ENCODE results near the gene ADAD2.

The ADAD2 gene

GRCh38 chr16:84234321-84235241 is 43.6 kb downstream of the ADAD2 start:
- no peaks in the 10 kb centered on the region for H3K9me3 ChIP-seq (ENCODE audit: control insufficient read depth, low read length)
- H3K27me3 ChIP-seq (ENCODE audit: control insufficient read depth, insufficient read depth, low read length), result peaks cover 4% of the 10 kb centered on the region
- H3K4me1 ChIP-seq (ENCODE audit: control insufficient read depth, insufficient read depth, low read length), result no peaks in the 10 kb centered on the region
- no peak overlapping the region for H3K9ac ChIP-seq (ENCODE audit: low read length)
- H3K4me3 ChIP-seq (ENCODE audit: low read length), result no peak overlapping the region
- H3K36me3 ChIP-seq (ENCODE audit: control insufficient read depth, insufficient read depth, low read length), result no peaks in the 10 kb centered on the region

GRCh38 chr16:84236671-84237070 is 45.7 kb downstream of the ADAD2 start:
- Histone ChIP-seq H3K9me3 (ENCODE audit: control insufficient read depth, low read length) (no peaks in the 10 kb centered on the region), H3K4me3 (ENCODE audit: low read length) (no peak overlapping the region), H3K27me3 (ENCODE audit: control insufficient read depth, insufficient read depth, low read length) (peaks cover 14% of the 10 kb centered on the region), H3K4me1 (ENCODE audit: control insufficient read depth, insufficient read depth, low read length) (no peaks in the 10 kb centered on the region), H3K9ac (ENCODE audit: low read length) (no peak overlapping the region), H3K36me3 (ENCODE audit: control insufficient read depth, insufficient read depth, low read length) (no peaks in the 10 kb centered on the region)

DNA sequence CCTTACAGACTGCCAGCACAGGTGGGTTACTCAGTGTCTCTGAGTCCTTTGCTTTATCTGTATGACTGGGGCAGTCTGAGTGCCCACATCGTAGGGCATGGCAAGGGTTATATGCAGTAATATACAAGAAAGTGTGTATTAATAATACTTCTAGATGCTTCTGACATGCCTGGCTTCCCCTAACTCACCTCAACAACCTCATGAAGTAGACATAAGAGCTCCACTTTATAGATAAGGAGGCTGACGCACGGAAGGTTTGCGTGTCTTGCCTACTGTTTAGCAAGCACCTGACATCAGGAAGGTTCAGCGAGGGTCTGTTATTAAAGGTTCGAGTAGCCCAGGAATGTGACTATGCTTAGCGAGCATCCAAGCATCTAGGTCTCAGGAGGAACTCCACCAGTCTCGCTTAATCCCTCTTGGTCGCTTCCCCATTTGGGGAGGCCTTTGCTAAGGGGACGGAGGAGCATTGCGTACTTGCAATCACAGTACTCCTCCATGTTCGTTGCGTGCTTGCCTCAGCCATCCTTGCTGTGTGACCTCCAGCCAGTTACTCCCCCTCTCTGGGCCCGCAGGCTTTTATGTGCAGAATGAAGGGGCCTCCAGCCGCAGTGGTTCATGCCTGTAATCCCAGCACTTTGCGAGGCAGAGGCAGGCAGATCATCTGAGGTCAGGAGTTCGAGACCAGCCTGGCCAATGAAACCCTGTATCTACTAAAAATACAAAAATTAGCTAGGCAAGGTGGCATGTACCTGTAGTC is 47.2 kb downstream of the ADAD2 start:
- Histone ChIP-seq H3K4me1 (ENCODE audit: control insufficient read depth, insufficient read depth, low read length) (no peaks in the 10 kb centered on the region), H3K27me3 (ENCODE audit: control insufficient read depth, insufficient read depth, low read length) (peaks cover 22% of the 10 kb centered on the region), H3K36me3 (ENCODE audit: control insufficient read depth, insufficient read depth, low read length) (no peaks in the 10 kb centered on the region), H3K9ac (ENCODE audit: low read length) (no peak overlapping the region), H3K9me3 (ENCODE audit: control insufficient read depth, low read length) (no peaks in the 10 kb centered on the region), H3K4me3 (ENCODE audit: low read length) (no peak overlapping the region)

DNA sequence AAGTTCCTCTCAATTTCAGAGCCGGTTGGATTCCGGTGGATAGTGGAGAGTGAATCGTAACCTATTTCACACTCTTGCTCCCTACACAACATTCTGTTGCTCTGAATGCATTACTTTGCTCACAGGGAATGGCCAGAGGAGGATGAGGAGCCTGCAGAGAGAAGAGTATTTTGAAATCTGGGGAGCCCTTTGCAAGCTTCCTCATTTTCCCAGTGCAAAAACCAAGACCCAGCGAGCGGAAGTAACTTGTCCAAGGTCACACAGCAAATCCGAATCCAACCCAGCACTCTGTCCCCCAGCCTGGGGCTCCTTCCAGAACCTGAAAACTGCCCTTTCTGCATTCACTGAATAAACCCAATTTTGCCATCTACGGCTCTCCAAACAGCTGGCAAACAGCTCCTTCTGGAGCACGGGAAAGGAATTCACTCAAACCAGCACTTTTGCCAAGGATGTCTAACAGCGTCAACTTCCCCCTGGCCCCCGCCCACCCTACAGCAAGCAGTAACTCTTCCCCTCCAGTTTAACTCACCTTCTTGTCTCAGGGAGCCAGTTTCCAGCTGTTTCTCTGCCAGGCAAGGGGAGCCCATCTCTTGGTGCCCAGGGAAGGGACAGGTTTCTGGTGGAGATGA is 48.3 kb downstream of the ADAD2 start:
- no peaks in the 10 kb centered on the region for H3K4me1 ChIP-seq (ENCODE audit: control insufficient read depth, insufficient read depth, low read length)
- H3K9me3 ChIP-seq (ENCODE audit: control insufficient read depth, low read length), result no peaks in the 10 kb centered on the region
- H3K36me3 ChIP-seq (ENCODE audit: control insufficient read depth, insufficient read depth, low read length), result no peaks in the 10 kb centered on the region
- no peak overlapping the region for H3K4me3 ChIP-seq (ENCODE audit: low read length)
- no peak overlapping the region for H3K9ac ChIP-seq (ENCODE audit: low read length)
- peaks cover 22% of the 10 kb centered on the region for H3K27me3 ChIP-seq (ENCODE audit: control insufficient read depth, insufficient read depth, low read length)

DNA sequence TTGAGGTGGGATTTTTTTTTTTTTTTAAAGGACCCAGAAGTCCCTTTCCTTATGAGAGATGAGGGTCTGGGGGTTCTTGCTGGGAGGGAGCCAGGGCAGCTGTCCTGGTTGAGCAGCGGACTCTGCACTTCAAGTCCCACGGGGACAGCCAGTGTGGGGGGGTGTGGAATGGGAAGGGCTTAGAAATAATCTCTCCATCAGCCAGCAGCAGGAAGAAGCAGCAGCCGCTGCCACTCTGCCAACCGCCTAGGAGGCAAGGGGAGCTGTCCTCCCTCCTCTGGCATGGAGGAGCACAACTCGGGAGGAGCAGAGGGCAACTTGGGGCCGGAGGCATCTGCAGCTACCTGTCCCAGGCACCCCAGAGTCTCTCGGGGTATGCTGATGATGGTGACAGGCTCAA is 49.0 kb downstream of the ADAD2 start, which contains the start of gene KCNG4:
TSS of gene KCNG4 (minus strand) at position 104 of the 400 bp plus-strand sequence. CDS start 2,527 bp downstream, outside the sequence.
- no peak within 1 kb of the TSS for H3K9ac ChIP-seq (ENCODE audit: low read length)
- H3K36me3 ChIP-seq (ENCODE audit: control insufficient read depth, insufficient read depth, low read length), result no peaks in the 10 kb centered on the region
- no peak within 1 kb of the TSS for H3K4me3 ChIP-seq (ENCODE audit: low read length)
- H3K27me3 ChIP-seq (ENCODE audit: control insufficient read depth, insufficient read depth, low read length), result peaks cover 22% of the 10 kb centered on the region
- H3K9me3 ChIP-seq (ENCODE audit: control insufficient read depth, low read length), result no peaks in the 10 kb centered on the region
- H3K4me1 ChIP-seq (ENCODE audit: control insufficient read depth, insufficient read depth, low read length), result no peaks in the 10 kb centered on the region

GRCh38 chr16:84240455-84240854 is 49.5 kb downstream of the ADAD2 start:
- H3K36me3 ChIP-seq (ENCODE audit: control insufficient read depth, insufficient read depth, low read length), result no peaks in the 10 kb centered on the region
- no peak overlapping the region for H3K9ac ChIP-seq (ENCODE audit: low read length)
- H3K4me3 ChIP-seq (ENCODE audit: low read length), result no peak overlapping the region
- no peaks in the 10 kb centered on the region for H3K9me3 ChIP-seq (ENCODE audit: control insufficient read depth, low read length)
- peaks cover 22% of the 10 kb centered on the region for H3K27me3 ChIP-seq (ENCODE audit: control insufficient read depth, insufficient read depth, low read length)
- H3K4me1 ChIP-seq (ENCODE audit: control insufficient read depth, insufficient read depth, low read length), result no peaks in the 10 kb centered on the region

- H3K36me3 ChIP-seq (ENCODE audit: control insufficient read depth, insufficient read depth, low read length), result no peaks in the 10 kb centered on the region
- no peak overlapping the region for H3K4me3 ChIP-seq (ENCODE audit: low read length)
These were observed 50.8 kb downstream of the ADAD2 start for GRCh38 chr16:84241778-84242177.

DNA sequence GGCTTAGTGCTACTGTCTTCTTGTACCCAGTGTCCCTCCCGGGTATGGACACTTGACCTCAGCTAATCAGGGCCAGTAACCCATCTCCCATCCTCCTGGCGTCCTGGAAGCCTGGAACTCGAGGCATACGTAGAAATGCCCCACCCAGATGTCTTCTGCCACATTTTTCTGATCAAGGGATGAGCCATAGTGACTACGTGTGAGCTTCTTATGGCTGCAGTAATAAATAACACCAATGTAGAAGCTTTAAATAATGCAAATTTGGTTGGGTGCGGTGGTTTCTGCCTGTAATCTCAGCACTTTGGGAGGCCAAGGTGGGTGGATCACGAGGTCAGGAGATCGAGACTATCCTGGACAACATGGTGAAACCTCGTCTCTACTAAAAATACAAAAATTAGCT is 51.9 kb downstream of the ADAD2 start:
- peaks cover 22% of the 10 kb centered on the region for H3K27me3 ChIP-seq (ENCODE audit: control insufficient read depth, insufficient read depth, low read length)
- no peak overlapping the region for H3K9ac ChIP-seq (ENCODE audit: low read length)
- H3K9me3 ChIP-seq (ENCODE audit: control insufficient read depth, low read length), result no peaks in the 10 kb centered on the region
- no peak overlapping the region for H3K4me3 ChIP-seq (ENCODE audit: low read length)
- H3K4me1 ChIP-seq (ENCODE audit: control insufficient read depth, insufficient read depth, low read length), result no peaks in the 10 kb centered on the region
- H3K36me3 ChIP-seq (ENCODE audit: control insufficient read depth, insufficient read depth, low read length), result no peaks in the 10 kb centered on the region

More at GRCh38 chr16:84241778-84242177, 50.8 kb downstream of the ADAD2 start:
- Histone ChIP-seq H3K9ac (ENCODE audit: low read length) (no peak overlapping the region), H3K9me3 (ENCODE audit: control insufficient read depth, low read length) (no peaks in the 10 kb centered on the region), H3K27me3 (ENCODE audit: control insufficient read depth, insufficient read depth, low read length) (peaks cover 22% of the 10 kb centered on the region), H3K4me1 (ENCODE audit: control insufficient read depth, insufficient read depth, low read length) (no peaks in the 10 kb centered on the region)

DNA sequence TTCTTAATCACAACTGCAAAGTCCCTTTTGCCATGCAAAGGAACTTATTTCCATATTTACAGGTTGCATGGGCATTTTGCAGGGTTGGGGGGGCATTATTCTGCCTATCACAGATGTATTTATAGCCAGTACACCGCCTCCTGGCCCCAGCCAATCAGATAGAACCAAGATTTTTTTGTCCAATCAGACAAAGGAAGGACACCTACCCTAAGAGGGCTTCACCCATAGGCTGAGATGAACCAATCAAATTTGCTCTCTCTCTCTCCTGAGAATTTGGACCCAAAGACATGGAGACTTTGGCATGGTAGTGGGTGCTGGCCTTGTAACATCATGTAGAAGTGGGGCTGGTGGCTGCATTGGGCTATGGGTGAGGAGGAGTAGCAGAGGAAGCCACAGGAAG is 52.8 kb downstream of the ADAD2 start:
- Histone ChIP-seq H3K27me3 (ENCODE audit: control insufficient read depth, insufficient read depth, low read length) (peaks cover 22% of the 10 kb centered on the region), H3K36me3 (ENCODE audit: control insufficient read depth, insufficient read depth, low read length) (no peaks in the 10 kb centered on the region), H3K9me3 (ENCODE audit: control insufficient read depth, low read length) (no peaks in the 10 kb centered on the region), H3K4me1 (ENCODE audit: control insufficient read depth, insufficient read depth, low read length) (no peaks in the 10 kb centered on the region), H3K4me3 (ENCODE audit: low read length) (no peak overlapping the region), H3K9ac (ENCODE audit: low read length) (no peak overlapping the region)

DNA sequence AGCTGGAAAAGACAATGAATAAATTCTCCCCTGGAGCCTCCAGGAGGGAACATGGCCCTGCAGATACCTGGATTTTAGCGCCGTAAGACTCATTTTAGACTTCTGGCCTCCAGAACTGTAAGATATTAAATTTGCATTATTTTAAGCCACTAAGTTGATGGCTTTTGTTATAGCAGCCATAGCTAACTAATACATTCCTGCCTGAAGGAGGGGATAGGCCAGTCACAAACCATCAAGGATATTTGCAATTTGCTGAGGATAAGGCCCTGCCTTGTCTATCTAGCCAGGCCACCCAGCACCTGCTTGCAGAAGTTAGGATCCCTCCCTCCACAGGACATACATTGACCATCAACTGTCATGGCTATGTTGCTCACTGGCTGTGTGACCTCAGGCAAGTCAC is 53.8 kb downstream of the ADAD2 start:
- Histone ChIP-seq H3K9ac (ENCODE audit: low read length) (no peak overlapping the region), H3K27me3 (ENCODE audit: control insufficient read depth, insufficient read depth, low read length) (peaks cover 17% of the 10 kb centered on the region), H3K4me1 (ENCODE audit: control insufficient read depth, insufficient read depth, low read length) (no peaks in the 10 kb centered on the region), H3K36me3 (ENCODE audit: control insufficient read depth, insufficient read depth, low read length) (no peaks in the 10 kb centered on the region), H3K9me3 (ENCODE audit: control insufficient read depth, low read length) (no peaks in the 10 kb centered on the region), H3K4me3 (ENCODE audit: low read length) (no peak overlapping the region)

GRCh38 chr16:84245956-84246678 is 55.2 kb downstream of the ADAD2 start:
- Histone ChIP-seq H3K9ac (ENCODE audit: low read length) (no peak overlapping the region), H3K27me3 (ENCODE audit: control insufficient read depth, insufficient read depth, low read length) (peaks cover 8% of the 10 kb centered on the region), H3K4me1 (ENCODE audit: control insufficient read depth, insufficient read depth, low read length) (no peaks in the 10 kb centered on the region), H3K9me3 (ENCODE audit: control insufficient read depth, low read length) (no peaks in the 10 kb centered on the region), H3K36me3 (ENCODE audit: control insufficient read depth, insufficient read depth, low read length) (no peaks in the 10 kb centered on the region), H3K4me3 (ENCODE audit: low read length) (no peak overlapping the region)
